AG09319 (cell line): ENCODE measurements around the gene PLEKHM3.

Experiments
- DNase-seq: peaks from one replicate; pipeline ENCODE4 v3.0.0-alpha.2; 2010; ENCODE audit warnings: low read depth; ENCODE audit errors: extremely low read depth
- TF ChIP-seq, protein P1 (sequence below): IDR thresholded peaks from 2 replicates; pipeline ENCODE4 v1.5.1; 2011; ENCODE audit warnings: low read depth, mild to moderate bottlenecking, inconsistent platforms, low read length, moderate library complexity

PLEKHM3 gene

DNA sequence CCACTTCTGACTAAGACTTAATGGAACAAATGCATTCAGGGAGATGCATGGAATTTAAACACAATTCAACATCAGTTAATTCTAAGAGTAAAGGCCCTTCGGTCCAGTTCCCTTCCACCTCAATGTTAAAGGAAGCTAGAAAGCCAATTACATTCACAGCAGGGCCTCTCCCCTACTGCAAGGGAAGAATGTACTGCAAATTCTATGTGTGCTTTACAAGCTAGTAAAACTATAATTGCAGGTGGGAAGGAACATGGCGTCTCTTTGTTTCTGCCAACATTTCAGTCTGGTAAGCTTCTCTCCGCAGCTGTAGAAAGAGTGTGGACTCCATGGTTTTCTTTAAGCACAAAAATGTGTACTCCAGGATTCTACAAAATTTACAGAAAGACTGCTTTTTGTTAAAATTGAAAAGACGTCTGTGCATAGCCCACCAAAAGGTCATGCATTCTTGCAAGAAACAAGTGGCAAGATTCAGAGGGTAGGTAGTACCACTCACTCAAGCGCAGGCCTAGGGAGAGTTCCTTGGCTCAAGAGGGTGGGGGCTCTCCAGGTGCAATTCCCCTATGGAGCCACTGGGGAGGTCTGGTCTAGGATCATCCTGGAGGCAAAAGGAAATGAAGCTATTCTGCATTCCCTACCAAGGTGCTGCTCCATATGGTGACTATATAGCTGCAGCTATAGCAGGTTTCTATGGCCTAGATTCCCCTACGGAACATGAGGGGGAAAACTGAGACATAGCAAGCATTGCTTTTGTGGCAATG is 128.6 kb downstream of the PLEKHM3 start:
- no peak for DNase-seq
- TF ChIP-seq, protein P1, sequence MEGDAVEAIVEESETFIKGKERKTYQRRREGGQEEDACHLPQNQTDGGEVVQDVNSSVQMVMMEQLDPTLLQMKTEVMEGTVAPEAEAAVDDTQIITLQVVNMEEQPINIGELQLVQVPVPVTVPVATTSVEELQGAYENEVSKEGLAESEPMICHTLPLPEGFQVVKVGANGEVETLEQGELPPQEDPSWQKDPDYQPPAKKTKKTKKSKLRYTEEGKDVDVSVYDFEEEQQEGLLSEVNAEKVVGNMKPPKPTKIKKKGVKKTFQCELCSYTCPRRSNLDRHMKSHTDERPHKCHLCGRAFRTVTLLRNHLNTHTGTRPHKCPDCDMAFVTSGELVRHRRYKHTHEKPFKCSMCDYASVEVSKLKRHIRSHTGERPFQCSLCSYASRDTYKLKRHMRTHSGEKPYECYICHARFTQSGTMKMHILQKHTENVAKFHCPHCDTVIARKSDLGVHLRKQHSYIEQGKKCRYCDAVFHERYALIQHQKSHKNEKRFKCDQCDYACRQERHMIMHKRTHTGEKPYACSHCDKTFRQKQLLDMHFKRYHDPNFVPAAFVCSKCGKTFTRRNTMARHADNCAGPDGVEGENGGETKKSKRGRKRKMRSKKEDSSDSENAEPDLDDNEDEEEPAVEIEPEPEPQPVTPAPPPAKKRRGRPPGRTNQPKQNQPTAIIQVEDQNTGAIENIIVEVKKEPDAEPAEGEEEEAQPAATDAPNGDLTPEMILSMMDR: no peak

DNA sequence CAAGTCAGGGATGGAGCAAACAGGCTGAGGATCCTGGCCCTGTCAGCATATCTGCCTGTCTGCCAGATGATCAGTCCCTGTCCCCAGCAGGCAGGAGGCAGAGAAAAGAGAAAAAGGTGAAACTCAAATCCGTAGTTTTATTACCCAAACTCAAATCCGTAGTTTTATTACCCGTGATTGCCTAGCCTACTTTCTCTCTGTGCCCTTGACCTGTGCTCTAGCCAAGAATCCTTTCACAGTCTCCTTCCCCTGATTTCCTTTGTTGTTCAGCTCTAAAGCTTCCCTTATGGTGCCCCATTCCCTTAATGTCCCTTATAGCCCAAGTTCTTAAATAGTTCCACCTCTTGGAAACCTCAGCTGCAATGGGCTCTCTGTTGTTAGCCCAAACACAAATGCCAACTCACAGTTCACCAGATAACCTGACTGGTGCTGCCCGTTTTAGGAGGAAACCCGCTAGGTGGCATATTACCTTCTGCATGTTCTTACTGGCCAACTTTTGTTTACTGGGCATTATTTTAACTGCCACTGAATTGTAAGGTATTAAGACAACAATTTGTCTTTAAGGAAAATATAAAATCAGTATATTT is 130.0 kb downstream of the PLEKHM3 start:
- TF ChIP-seq, protein P1: no peak
- DNase-seq: no peak

DNA sequence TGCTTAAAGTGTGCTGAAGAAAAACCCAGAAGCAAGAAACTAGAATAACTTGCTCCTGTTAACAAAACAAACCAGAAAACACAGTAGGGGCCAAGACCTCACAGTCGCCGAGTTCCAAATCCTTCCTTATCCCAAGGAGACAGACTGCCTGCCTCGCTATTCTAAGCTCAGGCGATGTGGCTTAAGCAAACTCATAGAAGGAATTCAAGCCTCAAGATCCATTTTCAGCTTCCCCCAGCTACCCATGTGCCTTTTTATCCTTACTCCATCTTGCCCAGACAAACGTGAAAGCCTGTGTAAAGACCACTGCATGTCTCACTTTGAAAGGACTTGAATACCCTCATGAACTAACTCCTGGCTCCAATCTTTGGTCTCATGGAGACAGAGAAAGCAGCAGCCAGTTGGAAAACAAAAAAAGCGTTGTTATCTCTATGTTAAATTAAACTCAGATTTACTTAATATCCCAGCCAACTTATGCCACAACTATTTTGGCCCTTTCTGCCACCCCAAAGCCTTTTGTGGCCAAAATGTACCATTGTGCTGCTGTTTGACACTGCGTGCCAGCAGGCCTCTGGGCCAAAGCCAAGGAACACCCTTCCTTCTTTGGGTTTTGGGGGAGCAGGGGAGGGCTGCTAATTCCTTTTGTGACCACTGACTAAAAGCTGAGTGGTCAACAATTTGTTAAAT is 132.5 kb downstream of the PLEKHM3 start:
- TF ChIP-seq, protein P1: no peak
- DNase-seq: no peak

DNA sequence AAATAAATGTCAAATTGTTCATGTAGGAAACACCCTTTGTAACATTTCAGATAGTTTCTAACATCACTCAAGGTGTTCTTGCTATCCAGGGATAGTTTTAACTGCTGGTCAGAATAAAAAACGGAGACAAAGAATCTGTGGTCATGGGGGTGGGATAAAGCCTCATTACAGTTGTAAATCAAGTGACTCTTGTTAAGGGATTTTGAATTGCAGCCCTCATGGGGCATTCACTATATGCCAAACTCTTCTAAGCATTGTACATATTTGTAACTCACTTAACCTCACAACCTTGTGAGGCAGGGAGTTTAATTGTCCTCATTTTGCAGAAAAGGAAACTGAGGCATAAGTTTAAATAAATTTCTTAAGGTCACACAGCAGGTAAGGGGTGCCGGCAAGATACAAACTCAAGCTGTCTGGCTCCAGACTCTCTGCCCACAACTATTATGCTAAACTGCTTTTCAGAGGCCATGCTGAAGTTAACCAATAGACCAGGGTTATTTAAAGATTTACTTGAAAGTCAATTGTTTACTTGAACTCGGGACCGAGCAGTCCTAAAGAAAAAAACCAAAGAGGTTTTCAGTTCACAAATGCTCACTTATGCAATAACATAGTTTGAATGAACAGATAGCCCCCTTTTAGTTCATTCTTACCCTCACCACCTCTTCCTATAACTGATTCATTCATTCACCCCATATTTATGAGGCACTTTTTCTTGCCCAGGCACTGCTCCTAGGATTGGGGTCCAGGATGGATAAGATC is 134.1 kb downstream of the PLEKHM3 start:
- no peak for DNase-seq
- TF ChIP-seq, protein P1: no peak

DNA sequence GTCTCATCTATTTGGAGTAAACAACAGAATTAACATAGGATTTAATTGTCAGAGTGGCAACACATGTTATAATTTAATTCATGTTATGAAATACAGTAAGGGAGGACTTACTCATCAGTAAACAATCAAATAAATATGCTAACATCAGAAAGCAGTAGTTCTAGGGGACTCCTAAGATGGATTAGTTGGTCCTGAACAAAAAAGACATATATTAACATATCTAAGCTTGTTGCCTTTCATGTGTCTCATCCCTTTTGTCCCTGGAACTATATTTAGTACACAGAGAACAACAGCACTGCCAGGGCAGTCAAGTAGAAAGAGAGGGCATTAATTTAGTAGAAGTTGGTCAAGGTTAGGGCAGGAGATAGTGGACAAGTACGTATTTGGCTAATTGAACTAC is 137.8 kb downstream of the PLEKHM3 start:
- DNase-seq: no peak
- TF ChIP-seq, protein P1: no peak

DNA sequence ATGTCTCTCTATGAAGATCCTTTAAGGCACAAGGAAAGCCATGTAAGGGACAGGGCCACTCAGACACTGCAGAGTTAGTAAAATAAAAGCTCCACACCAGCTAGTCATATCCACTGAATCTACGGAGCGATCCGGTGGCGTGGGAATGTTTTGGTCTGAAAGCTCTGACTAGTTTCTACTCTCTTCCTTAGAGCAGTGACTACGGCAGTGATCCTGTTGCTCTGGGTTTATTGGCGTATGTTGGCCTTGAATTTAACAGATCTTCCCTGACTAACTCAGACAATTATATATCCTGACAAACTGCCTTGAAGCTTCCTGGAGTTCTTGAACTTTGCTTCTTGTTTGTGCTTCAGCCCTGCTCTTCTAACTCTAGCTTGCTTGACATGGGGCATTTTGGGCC is 140.3 kb downstream of the PLEKHM3 start:
- DNase-seq: no peak
- TF ChIP-seq, protein P1: no peak
